GM23248 (cell line): ENCODE measurements around the gene FGD5.

Experiments used
- EZH2 ChIP-seq: fragments of 200-600 bp; sonication (generic); IDR thresholded peaks from 2 replicates; pipeline ENCODE4 v1.6.1; 2018; ENCODE audit warnings: antibody characterized with exemption, mild to moderate bottlenecking; ENCODE audit not compliant: insufficient read depth, poor library complexity, severe bottlenecking
- EZH2phosphoT487 ChIP-seq: fragments of 200-600 bp; sonication (generic); IDR thresholded peaks from 2 replicates; pipeline ENCODE4 v1.6.1; 2018; ENCODE audit warnings: antibody characterized with exemption, moderate library complexity, mild to moderate bottlenecking, low read depth; ENCODE audit not compliant: insufficient read depth

DNA sequence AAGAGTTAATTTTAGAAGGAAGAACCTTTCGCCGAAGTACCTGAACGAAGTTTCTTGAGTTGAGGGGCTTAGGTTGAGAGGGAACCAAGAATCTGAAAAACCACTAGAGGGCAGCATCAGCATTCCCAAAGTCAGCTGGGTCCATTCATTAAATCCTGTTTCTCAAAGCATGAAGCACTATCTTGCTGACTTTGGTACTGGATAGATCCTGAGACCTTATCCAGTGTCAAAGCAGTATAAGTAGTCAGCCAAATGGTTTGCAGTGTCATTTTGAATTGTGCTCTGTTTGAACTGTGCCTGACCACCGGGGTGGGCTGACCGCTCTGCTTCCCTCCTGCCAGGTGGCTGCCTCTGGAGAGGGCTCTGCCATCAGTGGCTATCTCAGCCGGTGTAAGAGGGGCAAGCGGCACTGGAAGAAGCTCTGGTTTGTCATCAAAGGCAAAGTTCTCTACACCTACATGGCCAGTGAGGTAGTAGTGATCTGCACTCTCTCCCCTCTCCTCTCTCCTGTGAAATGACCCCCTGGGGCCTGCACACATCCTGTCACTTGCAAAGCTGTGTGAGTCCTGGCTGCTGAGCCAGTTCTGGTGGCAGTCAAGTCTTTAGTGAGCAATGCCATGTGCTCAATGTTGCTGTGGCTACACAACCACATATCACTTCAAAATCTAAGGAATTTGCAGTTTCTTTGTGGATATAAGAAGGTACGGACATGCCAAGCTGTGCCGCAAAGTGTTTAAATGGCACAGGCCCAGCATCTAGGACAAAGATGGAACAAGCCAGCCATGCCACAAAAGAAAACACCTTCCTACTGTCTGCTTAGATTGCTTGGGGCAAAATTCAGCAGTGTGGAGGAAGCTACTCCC lies 107.2 kb downstream of the FGD5 start:
- TF ChIP-seq EZH2phosphoT487 (no peak), EZH2 (no peak)
